Stimulated activated effector memory CD8-positive, alpha-beta T cell treated with anti-CD3 and anti-CD28 coated beads, Interleukin-12 subunit alpha, Interleukin-12 subunit beta, amount 100 ng/mL, for 72 hours (primary cell): ENCODE measurements around the gene SLAMF7.
"Not testable (repeated sequence)": the region's sequence is repeated elsewhere in the genome, so short reads cannot be mapped to it uniquely, and the experiment has no call there.

Source experiments
- ATAC-seq: fragments of 150-1000 bp; cut with Tn5 transposase; 2 replicates; pipeline ENCODE4 v1.10.0; 2021
- DNase-seq, 2 donors: peaks; one replicate each; pipeline ENCODE4 v3.0.0; 2021 to 2022; ENCODE audit warnings: low spot score in 2 of 2
- H3K27ac Mint-ChIP-seq: one replicate; pipeline ENCODE4 v1.8.0; 2022; ENCODE audit warnings: mild to moderate bottlenecking, mixed read lengths
- H3K36me3 Mint-ChIP-seq: one replicate; pipeline ENCODE4 v1.8.0; 2022; ENCODE audit warnings: mild to moderate bottlenecking, mixed read lengths
- H3K4me1 Mint-ChIP-seq: one replicate; pipeline ENCODE4 v1.8.0; 2022; ENCODE audit warnings: mixed read lengths
- H3K4me3 Mint-ChIP-seq: one replicate; pipeline ENCODE4 v1.8.0; 2022; ENCODE audit warnings: mild to moderate bottlenecking, mixed read lengths
- H3K9me3 Mint-ChIP-seq: one replicate; pipeline ENCODE4 v1.8.0; 2022; ENCODE audit warnings: mixed read lengths

The SLAMF7 gene, protein sequence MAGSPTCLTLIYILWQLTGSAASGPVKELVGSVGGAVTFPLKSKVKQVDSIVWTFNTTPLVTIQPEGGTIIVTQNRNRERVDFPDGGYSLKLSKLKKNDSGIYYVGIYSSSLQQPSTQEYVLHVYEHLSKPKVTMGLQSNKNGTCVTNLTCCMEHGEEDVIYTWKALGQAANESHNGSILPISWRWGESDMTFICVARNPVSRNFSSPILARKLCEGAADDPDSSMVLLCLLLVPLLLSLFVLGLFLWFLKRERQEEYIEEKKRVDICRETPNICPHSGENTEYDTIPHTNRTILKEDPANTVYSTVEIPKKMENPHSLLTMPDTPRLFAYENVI

DNA sequence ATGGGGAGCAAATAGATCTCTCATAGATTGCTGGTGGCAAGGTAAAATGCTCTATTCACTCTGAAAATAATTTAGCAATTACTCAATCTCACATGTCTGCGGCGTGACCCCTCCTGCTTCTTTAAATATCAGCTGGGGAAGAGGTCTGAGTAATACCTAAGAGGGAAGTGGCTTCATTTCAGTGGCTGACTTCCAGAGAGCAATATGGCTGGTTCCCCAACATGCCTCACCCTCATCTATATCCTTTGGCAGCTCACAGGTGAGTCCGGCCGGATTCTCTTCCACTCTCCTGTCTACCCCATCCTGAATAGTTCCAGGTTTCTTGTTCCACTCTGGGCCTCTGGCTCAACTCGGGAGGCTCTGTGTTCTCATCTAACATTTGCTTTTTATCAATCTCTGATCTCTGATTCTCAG is at the start of gene SLAMF7:
Gene SLAMF7 (plus strand): TSS at position 150 of the 414 bp plus-strand sequence. CDS start 55 bp downstream, at position 205.
- Mint-ChIP-seq H3K36me3 (peaks cover 46% of the 10 kb centered on the region), H3K4me3 (peak within 1 kb of the TSS; percentile 71), H3K27ac (peak within 1 kb of the TSS; percentile 90), H3K9me3 (peaks cover 14% of the 10 kb centered on the region), H3K4me1 (peaks cover 53% of the 10 kb centered on the region)
- peak in 1 of 2 donors; percentile 79 for DNase-seq
- peak; percentile 87 for ATAC-seq

DNA sequence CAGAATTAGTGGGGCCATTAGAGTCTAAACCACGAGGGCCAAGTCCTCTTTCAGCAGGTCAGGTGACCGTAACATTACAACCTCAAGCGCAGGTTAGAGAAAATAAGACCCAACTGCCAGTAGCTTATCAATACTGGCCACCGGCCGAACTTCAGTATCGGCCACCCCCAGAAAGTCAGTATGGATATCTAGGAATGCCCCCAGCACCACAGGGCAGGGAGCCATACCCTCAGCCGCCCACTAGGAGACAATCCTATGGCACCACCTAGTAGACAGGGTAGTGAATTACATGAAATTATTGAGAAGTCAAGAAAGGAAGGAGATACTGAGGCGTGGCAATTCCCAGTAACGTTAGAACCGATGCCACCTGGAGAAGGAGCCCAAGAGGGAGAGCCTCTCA is 46.7 kb upstream of the SLAMF7 start:
- not testable (repeated sequence) for DNase-seq, H3K9me3 Mint-ChIP-seq, ATAC-seq
- H3K36me3 Mint-ChIP-seq = peaks cover 49% of the 10 kb centered on the region
- peaks cover 74% of the 10 kb centered on the region for H3K4me1 Mint-ChIP-seq
- H3K4me3 Mint-ChIP-seq = peak overlapping the region; percentile 70
- peak overlapping the region; percentile 92 for H3K27ac Mint-ChIP-seq

DNA sequence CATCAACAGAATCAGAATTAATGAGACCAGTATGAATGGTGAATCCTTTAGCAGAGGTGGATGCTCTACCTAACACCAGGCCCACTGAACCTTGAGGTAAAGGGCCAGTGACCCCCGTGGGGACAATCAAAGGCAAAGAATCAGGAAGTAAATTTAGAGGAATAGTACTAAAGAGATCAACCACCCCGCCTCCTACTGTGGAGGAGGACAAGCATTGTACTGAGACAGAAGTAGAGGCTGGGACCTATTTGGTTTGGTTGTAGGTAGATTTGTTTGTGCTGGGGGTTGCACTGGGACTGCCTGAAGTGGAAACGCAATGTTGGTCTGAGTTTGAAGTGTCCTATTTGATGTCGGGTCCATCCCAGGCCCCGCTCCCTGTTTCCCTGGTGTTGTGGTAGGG is 36.9 kb upstream of the SLAMF7 start:
- peaks cover 19% of the 10 kb centered on the region for H3K36me3 Mint-ChIP-seq
- DNase-seq (no peak), ATAC-seq (no peak)
- no peak overlapping the region for H3K27ac Mint-ChIP-seq
- H3K9me3 Mint-ChIP-seq = no peaks in the 10 kb centered on the region
- H3K4me3 Mint-ChIP-seq = no peak overlapping the region
- peaks cover 69% of the 10 kb centered on the region for H3K4me1 Mint-ChIP-seq

DNA sequence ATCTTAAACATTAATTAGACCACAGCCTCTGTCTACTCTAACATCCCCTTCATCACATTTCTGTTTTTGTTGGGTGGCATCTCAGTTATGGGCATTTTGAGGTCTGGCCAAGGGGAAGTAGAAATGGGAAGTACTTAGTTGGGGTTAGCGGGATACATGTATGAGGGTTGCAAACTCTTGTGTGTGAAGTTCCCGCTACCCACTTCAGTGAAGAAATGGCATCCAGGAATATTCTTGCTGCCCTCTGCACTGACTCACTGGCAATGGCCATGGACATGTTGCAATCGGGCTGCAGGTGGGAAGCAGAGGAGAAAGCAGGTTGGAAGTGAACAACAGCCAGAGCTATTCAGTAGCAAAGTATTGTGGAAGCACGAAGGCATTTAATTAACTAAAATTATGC is 34.8 kb upstream of the SLAMF7 start:
- Mint-ChIP-seq H3K36me3 (peaks cover 8% of the 10 kb centered on the region), H3K27ac (no peak overlapping the region), H3K4me3 (no peak overlapping the region), H3K4me1 (peaks cover 55% of the 10 kb centered on the region), H3K9me3 (no peaks in the 10 kb centered on the region)
- DNase-seq (no peak), ATAC-seq (no peak)

DNA sequence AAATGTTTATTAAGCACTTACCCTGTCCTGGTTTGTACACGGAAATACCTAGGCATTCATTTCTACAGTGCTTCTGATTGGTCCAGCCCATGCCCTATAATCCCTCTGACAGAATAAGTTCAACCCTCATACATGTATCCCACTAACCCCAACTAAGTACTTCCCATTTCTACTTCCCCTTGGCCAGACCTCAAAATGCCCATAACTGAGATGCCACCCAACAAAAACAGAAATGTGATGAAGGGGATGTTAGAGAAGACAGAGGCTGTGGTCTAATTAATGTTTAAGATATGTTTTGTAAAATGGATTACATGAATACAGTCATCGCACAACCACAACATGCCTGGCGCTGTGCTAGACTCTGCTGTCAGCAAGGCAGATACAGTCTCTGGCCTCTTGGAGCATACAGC is 33.8 kb upstream of the SLAMF7 start:
- H3K9me3 Mint-ChIP-seq, H3K4me3 Mint-ChIP-seq, DNase-seq, H3K36me3 Mint-ChIP-seq, H3K27ac Mint-ChIP-seq: not testable (repeated sequence)
- H3K4me1 Mint-ChIP-seq = peaks cover 47% of the 10 kb centered on the region
- peak; percentile 48 for ATAC-seq

DNA sequence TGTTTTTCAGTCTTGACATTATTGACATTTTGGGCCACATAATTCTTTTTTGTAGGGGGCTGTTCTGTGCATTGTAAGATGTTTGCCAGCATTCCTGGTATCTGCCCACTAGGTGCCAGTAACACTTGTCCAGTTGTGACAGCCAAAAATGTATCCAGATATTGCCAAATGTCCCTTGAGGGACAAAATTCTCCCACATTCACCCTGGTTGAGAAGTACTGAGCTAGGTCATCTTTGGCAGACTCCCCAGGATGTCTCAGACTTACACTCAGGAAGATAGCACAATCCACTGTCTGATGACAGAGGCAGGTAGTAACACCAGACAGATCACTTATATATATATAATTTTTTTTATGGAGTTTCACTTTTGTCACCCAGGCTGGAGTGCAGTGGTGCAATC is 33.3 kb upstream of the SLAMF7 start:
- ATAC-seq = no peak
- DNase-seq = no peak
- Mint-ChIP-seq H3K36me3 (no peaks in the 10 kb centered on the region), H3K4me1 (peaks cover 47% of the 10 kb centered on the region), H3K4me3 (no peak overlapping the region), H3K27ac (no peak overlapping the region), H3K9me3 (no peaks in the 10 kb centered on the region)

DNA sequence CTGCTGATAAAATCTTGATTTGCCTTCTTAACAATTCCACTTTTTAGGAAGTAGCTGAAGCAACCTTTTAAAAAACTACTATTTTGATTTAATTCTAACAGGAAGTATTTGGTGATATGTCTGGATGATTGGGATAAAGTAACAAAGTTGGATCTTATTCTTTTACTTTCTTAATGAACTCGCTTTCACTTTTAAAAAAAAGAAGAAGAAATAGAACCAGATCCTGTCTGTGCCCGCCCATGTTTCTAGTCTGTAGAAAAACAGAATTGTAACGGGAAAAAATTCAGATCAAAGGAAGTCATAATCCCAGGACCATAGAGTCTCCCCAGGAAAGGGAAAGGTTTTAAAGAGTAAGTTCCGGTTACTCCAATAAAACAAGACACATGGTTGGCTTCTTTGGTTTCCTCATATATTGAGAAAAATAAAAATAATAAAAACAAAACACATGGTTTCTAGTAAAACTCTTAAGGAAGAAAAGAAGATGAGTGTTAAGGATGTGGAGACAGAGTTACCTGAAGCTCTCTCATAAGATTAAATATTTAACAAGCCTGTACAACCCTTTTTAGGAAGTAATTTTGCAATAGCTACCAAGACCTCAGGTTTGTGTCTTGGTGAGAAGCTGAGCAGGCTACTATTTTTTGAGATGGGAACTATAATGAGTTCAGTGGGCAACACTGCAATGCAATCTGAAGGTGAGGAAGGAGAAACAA is 32.4 kb upstream of the SLAMF7 start:
- H3K4me1 Mint-ChIP-seq = peaks cover 43% of the 10 kb centered on the region
- no peak overlapping the region for H3K27ac Mint-ChIP-seq
- no peaks in the 10 kb centered on the region for H3K36me3 Mint-ChIP-seq
- no peak for ATAC-seq
- DNase-seq = no peak
- H3K9me3 Mint-ChIP-seq = no peaks in the 10 kb centered on the region
- no peak overlapping the region for H3K4me3 Mint-ChIP-seq

DNA sequence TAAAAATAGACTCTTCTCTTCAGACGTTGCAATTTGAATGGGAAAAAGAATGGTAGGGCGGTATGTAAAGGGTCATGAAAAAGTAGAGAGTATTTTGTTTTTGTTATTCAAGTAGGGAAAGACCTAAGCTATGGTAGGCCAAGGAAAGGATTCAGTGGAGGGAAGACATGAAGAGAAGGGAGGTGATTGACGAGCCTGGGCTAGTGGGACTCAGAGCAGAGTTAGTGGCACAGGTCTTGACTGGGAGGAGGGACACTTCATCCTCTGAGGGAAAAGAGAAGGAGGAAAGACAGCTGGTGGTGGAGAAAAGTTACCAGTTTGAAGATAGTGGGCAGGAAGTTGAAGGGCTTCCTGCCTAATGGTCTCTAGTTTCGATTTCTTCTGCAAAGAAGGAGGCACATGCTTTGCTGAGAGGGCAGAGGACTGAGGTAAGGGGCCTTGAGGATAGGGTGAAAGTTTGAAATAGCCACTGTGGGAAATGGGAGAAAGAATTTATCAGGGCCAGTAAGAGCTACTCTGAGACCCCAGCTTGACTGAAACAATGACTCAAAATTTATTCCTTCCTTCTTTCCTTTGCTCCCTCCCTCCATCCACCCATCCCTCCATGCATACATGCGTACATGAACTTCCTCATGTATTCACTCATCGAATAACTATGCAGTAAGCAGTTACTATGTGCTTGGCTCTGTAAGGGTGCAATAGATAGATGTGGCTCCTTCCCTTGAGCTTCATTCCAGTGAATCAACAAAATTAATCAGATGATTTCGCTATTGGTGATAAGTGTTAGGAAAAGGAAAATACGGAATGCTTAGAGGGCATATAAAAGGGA is 31.6 kb upstream of the SLAMF7 start:
- peaks cover 41% of the 10 kb centered on the region for H3K4me1 Mint-ChIP-seq
- no peak overlapping the region for H3K27ac Mint-ChIP-seq
- H3K4me3 Mint-ChIP-seq = no peak overlapping the region
- no peak for DNase-seq
- peak; percentile 48 for ATAC-seq
- H3K36me3 Mint-ChIP-seq = no peaks in the 10 kb centered on the region
- no peaks in the 10 kb centered on the region for H3K9me3 Mint-ChIP-seq

DNA sequence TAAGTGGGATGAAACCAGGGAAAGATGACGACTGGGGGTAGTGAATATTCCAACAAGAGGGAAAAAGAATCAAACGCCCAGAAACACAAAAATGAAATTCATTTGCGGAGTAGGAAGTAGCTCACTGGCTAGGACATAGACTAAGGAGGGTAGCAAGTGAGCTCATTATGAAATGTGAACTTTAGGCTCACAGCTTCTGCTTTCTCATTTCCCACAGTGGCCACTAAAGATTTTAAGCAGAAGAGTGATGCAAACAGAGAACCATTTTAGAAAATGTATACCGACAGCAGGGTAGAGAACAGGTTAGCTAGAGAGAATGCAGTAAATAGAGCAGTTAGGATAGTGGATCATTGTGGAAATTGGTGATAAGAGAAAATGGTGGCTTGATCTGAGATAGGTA is 30.9 kb upstream of the SLAMF7 start:
- Mint-ChIP-seq H3K36me3 (no peaks in the 10 kb centered on the region), H3K27ac (no peak overlapping the region), H3K9me3 (no peaks in the 10 kb centered on the region), H3K4me1 (peaks cover 41% of the 10 kb centered on the region), H3K4me3 (no peak overlapping the region)
- ATAC-seq (peak; percentile 62), DNase-seq (no peak)

DNA sequence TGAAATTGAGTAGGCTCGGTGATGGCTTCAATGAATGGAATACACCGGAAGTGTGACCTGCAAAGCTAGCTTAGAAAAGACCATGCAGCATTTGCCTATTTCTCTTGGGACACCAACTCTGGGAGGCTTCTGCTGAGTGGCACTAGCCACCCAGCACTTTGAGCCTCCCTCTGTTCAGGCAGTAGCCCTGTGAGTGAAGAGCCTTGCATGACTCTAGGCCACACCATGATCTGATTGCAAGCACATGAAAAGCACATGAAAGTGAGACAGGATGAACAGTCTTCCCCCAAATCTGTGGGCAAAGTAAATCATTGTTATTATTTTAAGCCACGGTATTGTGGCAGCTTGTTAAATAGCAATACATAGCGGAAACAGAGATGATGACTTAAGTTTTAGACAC is 30.2 kb upstream of the SLAMF7 start:
- Mint-ChIP-seq H3K4me3 (no peak overlapping the region), H3K27ac (no peak overlapping the region), H3K36me3 (no peaks in the 10 kb centered on the region), H3K9me3 (no peaks in the 10 kb centered on the region), H3K4me1 (peaks cover 38% of the 10 kb centered on the region)
- DNase-seq = no peak
- peak; percentile 63 for ATAC-seq

DNA sequence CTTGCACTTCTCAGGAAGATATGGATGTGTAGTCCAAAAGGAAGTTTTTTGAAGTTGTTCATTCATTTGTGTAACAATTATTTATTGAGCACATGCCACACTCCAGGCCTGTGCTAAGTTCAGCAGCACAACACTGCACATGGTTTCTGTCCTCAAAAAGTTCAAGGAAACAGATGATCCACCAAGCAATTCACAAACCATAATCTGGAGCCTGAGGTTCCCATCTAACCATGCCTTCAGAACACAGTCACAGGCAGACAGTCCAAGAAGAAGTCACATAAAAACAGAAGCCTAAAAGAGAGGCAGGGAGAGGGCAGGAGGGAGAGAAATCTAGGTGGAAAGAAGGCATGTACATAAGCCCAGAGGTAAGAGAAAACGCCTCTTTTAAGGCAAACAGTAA is 29.3 kb upstream of the SLAMF7 start:
- peaks cover 35% of the 10 kb centered on the region for H3K4me1 Mint-ChIP-seq
- no peaks in the 10 kb centered on the region for H3K36me3 Mint-ChIP-seq

DNA sequence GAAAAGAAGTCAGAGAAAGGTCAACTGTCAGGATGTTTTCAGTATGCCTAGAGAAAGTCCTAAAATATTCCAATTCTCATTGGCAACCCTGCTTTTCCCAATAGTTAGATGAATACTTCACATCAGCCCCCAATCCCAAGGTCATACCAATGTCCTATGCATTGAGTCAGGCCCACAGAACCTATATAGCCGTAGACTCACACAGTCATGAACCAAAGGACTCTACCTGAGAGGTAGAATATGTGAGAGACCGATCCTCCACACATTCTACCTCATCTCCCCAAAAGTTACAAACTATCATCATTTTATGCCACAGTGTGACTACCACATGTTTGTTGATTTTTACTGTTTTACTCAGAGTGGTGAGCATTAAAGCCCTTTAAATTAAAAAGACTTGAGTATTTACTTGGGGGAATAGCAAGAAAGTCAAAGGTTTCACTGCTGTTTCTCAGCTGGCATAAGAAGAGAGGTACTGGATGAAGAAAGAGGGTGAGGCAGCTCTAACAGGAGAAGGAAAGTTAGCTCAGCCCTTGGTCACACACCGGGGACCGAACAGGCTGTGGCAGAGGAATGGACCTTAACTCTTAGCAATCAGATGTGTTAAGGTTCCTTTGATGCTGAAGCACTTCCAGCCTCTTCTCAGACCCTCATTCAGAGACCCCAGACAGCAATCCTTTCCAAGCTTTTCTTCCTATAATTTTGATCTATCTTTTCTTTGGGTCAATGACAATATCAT is 28.4 kb upstream of the SLAMF7 start:
- DNase-seq = no peak
- H3K4me1 Mint-ChIP-seq = peaks cover 26% of the 10 kb centered on the region
- H3K36me3 Mint-ChIP-seq = no peaks in the 10 kb centered on the region
- H3K9me3 Mint-ChIP-seq = no peaks in the 10 kb centered on the region
- H3K27ac Mint-ChIP-seq = no peak overlapping the region
- H3K4me3 Mint-ChIP-seq = no peak overlapping the region
- ATAC-seq = peak; percentile 6

More for the DNA sequence above, 29.3 kb upstream of the SLAMF7 start:
- DNase-seq (no peak), ATAC-seq (no peak)
- no peaks in the 10 kb centered on the region for H3K9me3 Mint-ChIP-seq
- no peak overlapping the region for H3K27ac Mint-ChIP-seq
- H3K4me3 Mint-ChIP-seq = no peak overlapping the region

DNA sequence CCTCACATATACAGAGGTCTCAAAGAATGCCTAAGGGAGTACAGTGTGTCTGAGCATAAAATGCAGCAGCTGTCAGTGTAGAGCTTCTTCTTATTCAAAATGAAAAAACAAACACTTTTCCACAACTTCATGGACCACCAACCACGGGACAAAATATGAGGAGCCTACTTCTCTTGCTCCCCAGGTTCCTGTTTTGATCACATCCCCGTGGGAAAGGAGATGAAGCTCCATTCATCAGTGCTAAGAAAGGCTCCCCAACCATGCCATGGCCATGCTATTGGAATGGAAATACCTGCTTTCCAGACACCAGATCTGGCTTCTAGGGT is 27.8 kb upstream of the SLAMF7 start:
- H3K4me1 Mint-ChIP-seq = peaks cover 24% of the 10 kb centered on the region
- DNase-seq (no peak), ATAC-seq (no peak)
- no peak overlapping the region for H3K27ac Mint-ChIP-seq
- no peaks in the 10 kb centered on the region for H3K9me3 Mint-ChIP-seq
- H3K36me3 Mint-ChIP-seq = no peaks in the 10 kb centered on the region
- no peak overlapping the region for H3K4me3 Mint-ChIP-seq

DNA sequence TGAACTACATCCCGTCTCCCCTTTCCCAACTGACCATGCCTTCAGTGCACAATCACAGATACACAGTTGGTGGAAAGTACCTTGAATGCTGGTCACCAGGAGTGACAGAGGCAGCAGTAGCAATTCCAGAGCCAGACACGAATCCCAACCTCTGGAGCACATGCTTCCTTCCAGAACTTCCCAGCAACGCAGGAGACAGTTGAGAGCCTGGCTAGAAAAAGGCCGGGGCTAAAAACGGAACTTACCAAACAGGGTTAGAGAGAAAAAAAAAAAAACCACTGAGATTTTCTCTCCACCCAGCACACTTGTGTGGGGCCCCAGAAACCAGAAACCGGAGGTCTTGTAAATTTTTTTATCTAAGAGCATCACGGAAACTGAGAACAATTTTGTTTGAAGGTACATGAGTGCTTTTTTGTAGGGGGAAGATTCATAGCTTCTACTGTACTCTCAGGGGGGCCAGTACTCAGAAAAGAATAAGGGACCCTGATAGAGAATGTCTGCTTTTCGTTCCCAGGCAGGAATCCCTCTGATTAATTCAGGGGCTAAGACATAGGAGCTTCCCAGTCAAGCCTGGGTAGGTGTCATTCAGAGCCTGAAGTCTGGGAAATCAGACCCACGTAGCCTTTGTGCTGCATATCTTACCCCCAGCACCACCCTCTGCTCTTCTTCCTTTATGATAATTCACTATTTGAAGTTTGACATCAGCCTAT is 27.3 kb upstream of the SLAMF7 start, which contains the start of gene CD48:
Gene CD48 (minus strand): TSS at position 221 of the 710 bp plus-strand sequence. CDS start 59 bp downstream, at position 162.
- DNase-seq = no peak
- H3K27ac Mint-ChIP-seq = no peak within 1 kb of the TSS

More for the DNA sequence above, 27.3 kb upstream of the SLAMF7 start, which contains the start of gene CD48:
- peak; percentile 58 for ATAC-seq
- Mint-ChIP-seq H3K36me3 (no peaks in the 10 kb centered on the region), H3K4me3 (no peak within 1 kb of the TSS), H3K9me3 (no peaks in the 10 kb centered on the region), H3K4me1 (peaks cover 29% of the 10 kb centered on the region)
